Astrocyte (in vitro differentiated cells and primary cell): ENCODE measurements around the gene SYNPO2.

Experiments used
- EZH2 ChIP-seq: IDR thresholded peaks from 2 replicates; pipeline ENCODE4 v1.6.1; 2012; ENCODE audit warnings: mild to moderate bottlenecking, low read length, inconsistent platforms; ENCODE audit not compliant: insufficient read depth
- TF ChIP-seq, protein P1 (sequence below): IDR thresholded peaks from 2 replicates; pipeline ENCODE4 v1.5.1; 2011; ENCODE audit warnings: low read depth, mild to moderate bottlenecking, inconsistent platforms, low read length, moderate library complexity; ENCODE audit not compliant: insufficient read depth

DNA sequence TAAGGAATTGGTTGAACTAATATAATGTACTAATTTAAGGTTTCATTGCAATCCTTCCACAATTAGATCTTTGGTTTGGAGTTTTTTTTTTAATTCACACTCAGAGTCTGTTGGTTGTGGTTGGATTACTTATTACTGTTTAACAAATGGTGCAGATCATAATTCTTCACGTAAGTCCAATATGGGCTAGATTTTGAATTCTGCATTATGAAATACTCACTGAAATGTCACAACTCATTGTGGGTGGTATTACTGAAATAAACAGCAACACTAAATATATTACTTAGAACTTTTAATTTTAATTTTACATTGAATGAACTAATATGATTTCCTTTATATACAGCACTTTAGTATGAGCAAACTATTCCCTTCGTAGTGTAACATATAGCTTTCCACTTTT is 152.7 kb downstream of the SYNPO2 start:
- TF ChIP-seq, protein P1, sequence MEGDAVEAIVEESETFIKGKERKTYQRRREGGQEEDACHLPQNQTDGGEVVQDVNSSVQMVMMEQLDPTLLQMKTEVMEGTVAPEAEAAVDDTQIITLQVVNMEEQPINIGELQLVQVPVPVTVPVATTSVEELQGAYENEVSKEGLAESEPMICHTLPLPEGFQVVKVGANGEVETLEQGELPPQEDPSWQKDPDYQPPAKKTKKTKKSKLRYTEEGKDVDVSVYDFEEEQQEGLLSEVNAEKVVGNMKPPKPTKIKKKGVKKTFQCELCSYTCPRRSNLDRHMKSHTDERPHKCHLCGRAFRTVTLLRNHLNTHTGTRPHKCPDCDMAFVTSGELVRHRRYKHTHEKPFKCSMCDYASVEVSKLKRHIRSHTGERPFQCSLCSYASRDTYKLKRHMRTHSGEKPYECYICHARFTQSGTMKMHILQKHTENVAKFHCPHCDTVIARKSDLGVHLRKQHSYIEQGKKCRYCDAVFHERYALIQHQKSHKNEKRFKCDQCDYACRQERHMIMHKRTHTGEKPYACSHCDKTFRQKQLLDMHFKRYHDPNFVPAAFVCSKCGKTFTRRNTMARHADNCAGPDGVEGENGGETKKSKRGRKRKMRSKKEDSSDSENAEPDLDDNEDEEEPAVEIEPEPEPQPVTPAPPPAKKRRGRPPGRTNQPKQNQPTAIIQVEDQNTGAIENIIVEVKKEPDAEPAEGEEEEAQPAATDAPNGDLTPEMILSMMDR, result no peak
- TF ChIP-seq EZH2, result no peak
